ENCODE results near the gene ACAP3.

DNA sequence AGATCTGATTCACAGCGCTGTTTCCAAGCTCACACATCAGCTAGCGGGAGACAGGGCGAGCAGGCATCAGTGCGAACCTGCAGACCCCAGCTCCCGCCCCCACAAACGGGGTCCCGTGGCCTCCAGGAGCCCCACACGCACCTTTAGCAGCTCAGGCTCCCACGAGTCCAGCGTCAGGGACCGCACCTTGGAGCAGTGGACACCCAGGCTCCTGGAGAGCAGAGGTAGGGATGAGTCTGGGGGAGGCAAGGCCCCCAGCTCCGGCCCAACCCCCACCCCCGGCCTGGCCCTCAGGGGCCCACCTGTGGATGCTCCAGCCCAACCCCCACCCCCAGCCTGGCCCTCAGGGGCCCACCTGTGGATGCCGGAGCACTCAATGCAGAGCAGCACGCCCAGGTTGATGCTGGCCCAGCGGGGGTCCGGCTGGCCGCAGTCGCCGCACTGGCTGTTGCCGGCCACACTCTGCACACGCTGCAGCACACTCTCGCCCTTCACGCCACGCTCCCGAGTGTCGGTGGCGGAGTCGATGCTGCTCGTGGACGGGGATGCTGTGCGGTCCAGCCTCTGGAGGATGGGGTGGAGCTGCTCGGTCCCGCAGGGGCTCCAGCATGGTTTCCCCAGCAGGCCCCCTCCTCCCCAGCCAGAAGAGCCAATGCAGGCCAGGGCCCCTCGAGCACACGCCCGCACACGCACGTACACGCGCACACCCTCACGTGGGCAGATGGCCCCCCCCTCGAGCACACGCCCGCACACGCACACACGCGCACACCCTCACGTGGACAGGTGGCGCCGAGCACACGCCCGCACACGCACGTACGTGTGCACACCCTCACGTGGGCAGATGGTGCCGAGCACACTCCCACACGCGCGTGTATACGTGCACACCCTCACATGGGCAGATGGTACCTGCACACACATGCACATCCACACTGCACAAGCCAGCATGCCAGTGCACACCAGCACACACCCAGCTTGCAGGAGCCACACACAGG, 11.4 kb downstream of the ACAP3 start:
- TF ChIP-seq GATA3 (IDR thresholded peaks at IDR 0.05; ENCODE audit: low read depth, low read length) (no peak), GATA2 (IDR thresholded peaks at IDR 0.05; ENCODE audit: low read depth, low read length) (no peak)
